Small intestine (tissue), 7 donors: ENCODE data around the gene LENG8. TPM values are rescaled to one million over a fixed set of nuclear protein-coding genes. Genes with fewer than 3 reads are reported as not detected.
"Not testable (repeated sequence)": the region's sequence is repeated elsewhere in the genome, so short reads cannot be mapped to it uniquely, and the experiment has no call there.

Experiments used
- DNase-seq, 2 donors: peaks; one replicate each; pipeline versions ENCODE4 v3.0.0 to v3.0.0-alpha.2; 2013
- FAIRE-seq: peaks from 2 replicates; lab custom pipeline; 2012; peaks lifted over from hg19 to GRCh38; lab: Jason Lieb, UNC
- H3K27ac ChIP-seq, 3 donors: one replicate each; pipeline ENCODE4 v1.5.1; 2013; ENCODE audit warnings: low read length in 2 of 3, mild to moderate bottlenecking in 2 of 3, control low read depth in 1 of 3, inconsistent platforms in 1 of 3, low read depth in 1 of 3, moderate library complexity in 1 of 3
- H3K27me3 ChIP-seq, 3 donors: one replicate each; pipeline ENCODE4 v1.6.1; 2013; ENCODE audit warnings: low read length in 3 of 3, inconsistent platforms in 1 of 3; ENCODE audit not compliant: control insufficient read depth in 3 of 3, insufficient read depth in 3 of 3
- H3K36me3 ChIP-seq, 3 donors: one replicate each; pipeline ENCODE4 v1.6.1; 2013; ENCODE audit warnings: low read length in 3 of 3, inconsistent platforms in 1 of 3, low read depth in 1 of 3, mild to moderate bottlenecking in 1 of 3, moderate library complexity in 1 of 3; ENCODE audit not compliant: control insufficient read depth in 3 of 3, insufficient read depth in 2 of 3
- H3K4me1 ChIP-seq, 3 donors: one replicate each; pipeline ENCODE4 v1.6.1; 2013; ENCODE audit warnings: low read length in 2 of 3, inconsistent platforms in 1 of 3, low read depth in 1 of 3, mild to moderate bottlenecking in 1 of 3, moderate library complexity in 1 of 3; ENCODE audit not compliant: control insufficient read depth in 3 of 3, insufficient read depth in 2 of 3
- H3K4me3 ChIP-seq, 3 donors: one replicate each; pipeline ENCODE4 v1.5.1; 2013; ENCODE audit warnings: low read length in 3 of 3, control low read depth in 1 of 3, inconsistent platforms in 1 of 3, low read depth in 1 of 3, mild to moderate bottlenecking in 1 of 3, moderate library complexity in 1 of 3
- H3K9me3 ChIP-seq, 2 donors: one replicate each; pipeline ENCODE4 v1.6.1; 2013; ENCODE audit warnings: low read depth in 1 of 2, low read length in 1 of 2; ENCODE audit not compliant: control insufficient read depth in 2 of 2, insufficient read depth in 1 of 2
- WGBS, 3 donors: extraction: QIAGEN DNeasy Blood & Tissue Kit; methylation state at CpG; one replicate each; pipeline ENCODE4 v1.1.7; 2013; 5-methylcytosine and 5-hydroxymethylcytosine counted together
- polyA plus RNA-seq, 4 donors: library from polyadenylated mRNA; stranded (reverse) in 3 of 4; unstranded in 1 of 4; fragments of 200-250 nt in 3 of 4; fragments of 120-200 nt in 1 of 4; gene quantifications; one replicate each; pipeline versions ENCODE4 v1.2.1 to v1.2.3, GENCODE V29; 2013
- donor health status: healthy with polysubstance abuse.
- donor health status: control.
- donor health status: control.
- donor health status: Bipolar disorder and iron deficiency.
- donor health status: healthy.

LENG8 gene
- polyA plus RNA-seq, 4 donors: 51.6 to 214 (median 87.2) TPM

- peak within 1 kb of the TSS; percentile 52 to 73 (median 58) for H3K4me3 ChIP-seq
- H3K27me3 ChIP-seq: no peaks in the 10 kb centered on the region
- 0% methylated on average over 26 to 41 of the region's 41 CpGs for WGBS, 3 donors
- no peak for FAIRE-seq
- peak within 1 kb of the TSS; percentile 98 to 99 (median 99) for H3K27ac ChIP-seq
- H3K4me1 ChIP-seq: peaks cover 0 to 53% (median 0%) of the 10 kb centered on the region in 3 donors
- peaks cover 3 to 63% (median 16%) of the 10 kb centered on the region in 3 donors for H3K36me3 ChIP-seq
- DNase-seq: peak; percentile 99 to 100
- peaks cover 0 to 3% of the 10 kb centered on the region in 2 donors for H3K9me3 ChIP-seq
Observed at GRCh38 chr19:54463531-54464043, 14.6 kb downstream of the LENG8 start, which contains the start of gene LENG9. Gene LENG9, minus strand, starts transcription at chr19:54463778. Its CDS starts 252 bp downstream, at chr19:54463526.

GRCh38 chr19:54464044-54464629 lies 15.1 kb downstream of the LENG8 start:
- FAIRE-seq (peak; percentile 44), DNase-seq (peak; percentile 98 to 100)
- WGBS, 3 donors: 0 to 1% (median 0%) methylated on average over 26 of the region's 26 CpGs
- Histone ChIP-seq H3K9me3 (peaks cover 0 to 3% of the 10 kb centered on the region in 2 donors), H3K4me3 (peak overlapping the region; percentile 36 to 73 (median 58)), H3K36me3 (peaks cover 3 to 61% (median 11%) of the 10 kb centered on the region in 3 donors), H3K4me1 (peaks cover 0 to 57% (median 0%) of the 10 kb centered on the region in 3 donors), H3K27ac (peak overlapping the region; percentile 93 to 99 (median 99)), H3K27me3 (no peaks in the 10 kb centered on the region)

- no peaks in the 10 kb centered on the region for H3K27me3 ChIP-seq
- DNase-seq (peak; percentile 95 to 96), FAIRE-seq (no peak)
- WGBS, 3 donors: 7 to 13% (median 11%) methylated on average over 58 to 87 of the region's 87 CpGs
- peaks cover 0 to 3% of the 10 kb centered on the region in 2 donors for H3K9me3 ChIP-seq
- peaks cover 3 to 59% (median 7%) of the 10 kb centered on the region in 3 donors for H3K36me3 ChIP-seq
- H3K4me1 ChIP-seq: peaks cover 0 to 64% (median 0%) of the 10 kb centered on the region in 3 donors
- peak overlapping the region; percentile 93 to 99 (median 99) for H3K27ac ChIP-seq
- H3K4me3 ChIP-seq: peak overlapping the region; percentile 36 to 73 (median 58)
Observed at GRCh38 chr19:54464630-54465425, 15.8 kb downstream of the LENG8 start.

- no peak for FAIRE-seq
- Histone ChIP-seq H3K4me1 (peaks cover 0 to 71% (median 0%) of the 10 kb centered on the region in 3 donors), H3K27ac (peak overlapping the region; percentile 93 to 99 (median 99)), H3K9me3 (peaks cover 0 to 3% of the 10 kb centered on the region in 2 donors), H3K4me3 (peak overlapping the region in 1 of 3 donors; percentile 73), H3K27me3 (no peaks in the 10 kb centered on the region), H3K36me3 (peaks cover 2 to 58% (median 7%) of the 10 kb centered on the region in 3 donors)
- 81 to 89% (median 85%) methylated on average over 41 to 49 of the region's 49 CpGs for WGBS, 3 donors
- no peak for DNase-seq
Observed at GRCh38 chr19:54465426-54466109, 16.6 kb downstream of the LENG8 start.

- not testable (repeated sequence) for H3K4me3 ChIP-seq, DNase-seq, H3K9me3 ChIP-seq, H3K27me3 ChIP-seq, FAIRE-seq
- Histone ChIP-seq H3K36me3 (peaks cover 0 to 57% (median 2%) of the 10 kb centered on the region in 3 donors), H3K4me1 (peaks cover 0 to 74% (median 0%) of the 10 kb centered on the region in 3 donors), H3K27ac (peak overlapping the region; percentile 93 to 99 (median 99))
- WGBS, 3 donors: 89 to 93% (median 90%) methylated on average over 14 of the region's 14 CpGs
Observed at GRCh38 chr19:54466110-54466480, 17.1 kb downstream of the LENG8 start.

- peaks cover 0 to 3% of the 10 kb centered on the region in 2 donors for H3K9me3 ChIP-seq
- WGBS, 3 donors: 15 to 47% (median 28%) methylated on average over 8 of the region's 8 CpGs
- peak; percentile 44 to 96 for DNase-seq
- FAIRE-seq: no peak
- peaks cover 0 to 43% (median 0%) of the 10 kb centered on the region in 3 donors for H3K36me3 ChIP-seq
- H3K4me1 ChIP-seq: peaks cover 0 to 63% (median 3%) of the 10 kb centered on the region in 3 donors
- H3K27ac ChIP-seq: peak overlapping the region; percentile 76 to 99 (median 91)
- no peaks in the 10 kb centered on the region for H3K27me3 ChIP-seq
- H3K4me3 ChIP-seq: no peak overlapping the region
Observed at GRCh38 chr19:54469496-54469934, 20.5 kb downstream of the LENG8 start.

GRCh38 chr19:54470276-54470887 lies 21.4 kb downstream of the LENG8 start:
- 19 to 59% (median 42%) methylated on average over 10 of the region's 10 CpGs for WGBS, 3 donors
- DNase-seq: peak in 1 of 2 donors; percentile 49
- peaks cover 0 to 2% of the 10 kb centered on the region in 2 donors for H3K9me3 ChIP-seq
- no peaks in the 10 kb centered on the region for H3K27me3 ChIP-seq
- H3K36me3 ChIP-seq: peaks cover 0 to 40% (median 0%) of the 10 kb centered on the region in 3 donors
- H3K4me1 ChIP-seq: peaks cover 0 to 60% (median 3%) of the 10 kb centered on the region in 3 donors
- FAIRE-seq: no peak
- peak overlapping the region in 2 of 3 donors; percentile 65 to 88 for H3K4me3 ChIP-seq
- H3K27ac ChIP-seq: peak overlapping the region; percentile 76 to 99 (median 94)
